GM12801 (cell line): ENCODE measurements around the gene RABGAP1L.

Source experiments
- TF ChIP-seq, protein P1 (sequence below): IDR thresholded peaks from one replicate; pipeline ENCODE4 v1.5.1; 2011; ENCODE audit warnings: control low read depth; ENCODE audit not compliant: insufficient read length; ENCODE audit errors: extremely low read depth

RABGAP1L gene

DNA sequence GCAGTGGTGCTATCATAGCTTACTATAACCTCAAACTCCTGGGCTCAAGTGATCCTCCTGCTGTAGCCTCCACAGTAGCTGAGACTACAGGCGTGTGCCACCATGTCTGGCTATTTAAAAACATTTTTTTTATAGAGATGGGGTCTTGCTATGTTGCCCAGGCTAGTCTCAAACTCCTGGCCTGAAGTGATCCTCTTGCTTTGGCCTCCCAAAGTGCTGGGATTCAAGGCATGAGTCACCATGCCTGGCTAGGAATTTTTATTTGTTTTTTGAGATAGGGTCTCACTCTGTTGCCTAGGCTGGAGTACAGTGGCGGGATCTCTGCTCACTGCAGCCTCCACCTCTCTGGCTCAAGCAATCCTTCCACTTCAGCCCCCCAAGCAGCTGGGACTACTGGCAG is 8.8 kb upstream of the RABGAP1L start:
- TF ChIP-seq, protein P1, sequence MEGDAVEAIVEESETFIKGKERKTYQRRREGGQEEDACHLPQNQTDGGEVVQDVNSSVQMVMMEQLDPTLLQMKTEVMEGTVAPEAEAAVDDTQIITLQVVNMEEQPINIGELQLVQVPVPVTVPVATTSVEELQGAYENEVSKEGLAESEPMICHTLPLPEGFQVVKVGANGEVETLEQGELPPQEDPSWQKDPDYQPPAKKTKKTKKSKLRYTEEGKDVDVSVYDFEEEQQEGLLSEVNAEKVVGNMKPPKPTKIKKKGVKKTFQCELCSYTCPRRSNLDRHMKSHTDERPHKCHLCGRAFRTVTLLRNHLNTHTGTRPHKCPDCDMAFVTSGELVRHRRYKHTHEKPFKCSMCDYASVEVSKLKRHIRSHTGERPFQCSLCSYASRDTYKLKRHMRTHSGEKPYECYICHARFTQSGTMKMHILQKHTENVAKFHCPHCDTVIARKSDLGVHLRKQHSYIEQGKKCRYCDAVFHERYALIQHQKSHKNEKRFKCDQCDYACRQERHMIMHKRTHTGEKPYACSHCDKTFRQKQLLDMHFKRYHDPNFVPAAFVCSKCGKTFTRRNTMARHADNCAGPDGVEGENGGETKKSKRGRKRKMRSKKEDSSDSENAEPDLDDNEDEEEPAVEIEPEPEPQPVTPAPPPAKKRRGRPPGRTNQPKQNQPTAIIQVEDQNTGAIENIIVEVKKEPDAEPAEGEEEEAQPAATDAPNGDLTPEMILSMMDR, result no peak

DNA sequence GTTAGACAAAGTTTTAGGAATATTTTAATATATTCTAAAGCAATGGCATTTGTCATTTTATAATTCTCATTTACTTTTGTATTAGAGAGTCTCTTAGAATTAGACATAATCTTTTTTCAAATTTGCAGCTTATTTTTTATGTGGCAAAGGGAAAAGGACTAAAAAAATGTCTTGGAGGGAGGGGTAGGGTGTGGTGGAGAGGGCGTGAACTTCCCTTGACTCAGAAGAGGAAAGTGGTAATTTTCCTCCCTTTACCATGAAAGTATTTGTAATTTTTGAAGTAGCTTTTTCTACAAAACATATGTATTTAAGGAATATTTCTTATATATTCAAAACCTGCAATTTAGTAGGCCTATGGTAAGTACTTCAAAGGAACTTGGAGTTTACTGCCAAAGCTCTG is 6.9 kb upstream of the RABGAP1L start:
- TF ChIP-seq, protein P1, result no peak

DNA sequence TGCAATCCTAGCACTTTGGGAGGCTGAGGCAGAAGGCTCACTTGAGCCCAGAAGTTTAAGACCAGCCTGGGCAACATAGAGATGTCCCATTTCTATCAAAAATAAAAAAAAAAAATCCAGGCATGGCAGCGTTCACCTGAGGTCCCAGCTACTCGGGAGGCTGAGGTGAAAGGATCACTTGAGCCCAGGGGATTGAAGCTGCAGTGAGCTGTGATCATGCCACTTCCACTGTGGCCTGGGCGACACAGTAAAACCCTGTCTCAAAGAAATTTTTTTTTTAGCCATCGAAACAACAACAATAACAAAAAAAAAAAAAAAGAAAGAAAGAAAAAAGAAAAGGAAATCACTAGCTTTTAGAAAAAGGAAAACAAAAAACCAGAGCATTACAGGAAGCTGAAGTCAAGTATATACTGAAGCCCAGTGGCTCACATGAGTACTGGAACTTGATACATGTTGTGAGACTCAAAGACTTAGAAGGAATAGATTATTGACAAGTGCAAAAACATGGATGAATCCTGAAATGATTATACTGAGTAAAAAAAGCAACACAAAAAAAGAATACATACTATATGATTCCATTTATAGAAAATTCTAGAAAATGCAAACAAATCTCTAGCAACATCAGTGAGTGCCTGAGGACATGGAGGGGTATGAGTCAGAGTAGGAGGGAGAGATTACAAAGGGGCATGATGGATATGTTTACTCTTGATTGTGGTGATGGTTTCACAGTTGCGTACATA is 6.1 kb upstream of the RABGAP1L start:
- TF ChIP-seq, protein P1, result no peak

DNA sequence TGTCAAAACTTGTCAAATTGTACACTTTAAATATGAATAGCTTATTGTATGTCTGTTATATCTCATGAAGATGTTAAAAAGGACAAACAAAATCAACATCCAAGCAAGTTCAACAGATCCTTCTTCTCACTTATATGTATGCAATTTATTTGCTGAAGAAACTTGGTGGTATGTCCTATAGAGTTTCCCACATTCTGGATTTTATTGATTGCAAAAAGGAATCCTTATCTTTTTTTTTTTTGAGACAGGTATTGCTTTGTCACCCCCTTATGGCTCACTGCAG is 5.6 kb upstream of the RABGAP1L start:
- TF ChIP-seq, protein P1, result no peak

DNA sequence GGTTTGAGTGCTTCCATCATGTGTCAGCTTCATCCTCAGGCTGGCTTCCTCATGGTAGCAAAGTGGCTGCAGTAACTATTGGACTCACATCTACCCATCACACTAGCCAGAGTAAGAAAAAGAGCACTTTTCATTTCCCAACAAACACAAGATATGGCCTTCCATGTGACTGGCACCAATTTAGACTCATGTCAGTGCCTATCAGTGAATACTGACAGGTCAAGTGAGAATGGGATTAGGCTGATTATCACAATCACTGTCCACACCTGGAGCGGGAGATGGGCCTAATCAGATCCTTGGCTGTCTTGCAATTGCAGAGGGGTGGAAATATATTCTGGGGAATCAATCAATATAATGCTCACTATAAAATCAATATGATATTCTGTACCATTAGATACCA is 2.9 kb upstream of the RABGAP1L start:
- TF ChIP-seq, protein P1, result no peak

DNA sequence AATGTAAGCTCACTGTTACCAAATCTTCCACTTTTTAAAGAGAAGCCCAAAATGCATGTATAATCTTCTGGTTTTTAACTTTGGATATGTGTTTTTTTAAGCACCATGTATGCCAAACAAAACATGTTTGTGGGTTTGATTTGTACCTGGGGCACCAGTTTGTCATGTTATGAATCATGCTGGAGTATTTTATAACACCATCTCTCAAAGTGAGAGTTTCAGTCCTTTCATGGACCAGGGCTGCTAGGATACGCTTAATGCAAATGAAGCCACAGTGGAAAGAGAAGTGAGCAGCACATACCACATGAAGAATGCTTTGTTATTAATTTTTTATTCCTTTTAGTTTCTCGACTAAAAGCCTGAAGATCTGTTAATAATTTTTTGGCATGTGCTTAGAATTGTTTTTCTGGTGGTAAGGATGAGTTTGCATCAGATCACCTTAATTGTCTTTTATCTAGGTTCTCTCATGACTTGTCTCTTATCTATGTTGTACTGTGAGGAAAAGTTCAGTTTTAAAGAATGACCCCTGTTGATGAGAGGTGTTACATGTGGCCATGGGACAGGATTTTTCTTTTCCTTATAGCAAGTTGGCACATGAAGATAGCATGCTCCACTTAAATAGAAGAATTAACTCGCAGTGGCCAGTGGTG is 2.0 kb upstream of the RABGAP1L start:
- TF ChIP-seq, protein P1, result no peak

DNA sequence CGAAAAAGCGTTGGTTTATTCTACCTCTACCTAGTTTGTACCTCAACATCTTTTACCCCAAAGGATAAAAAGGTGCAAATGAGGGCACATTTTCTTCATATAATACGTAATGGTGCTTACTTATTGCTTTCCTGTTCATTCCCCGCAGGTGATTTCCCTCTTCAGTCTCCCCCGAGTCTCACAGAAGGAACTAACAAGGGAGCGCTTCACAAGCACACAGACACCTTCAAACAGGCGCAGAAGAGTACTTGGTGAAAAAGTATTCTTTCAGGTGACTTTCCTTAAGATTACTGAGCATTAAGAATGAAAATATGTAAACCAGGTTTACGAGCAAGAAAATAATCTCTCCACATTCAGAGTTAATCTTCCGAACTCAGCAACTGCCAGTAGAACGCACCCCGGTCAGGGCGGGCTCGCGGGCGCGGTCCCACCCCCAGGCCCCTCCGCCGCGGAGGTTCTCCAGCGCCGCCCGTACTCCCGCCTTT is 511 bp upstream of the RABGAP1L start:
- TF ChIP-seq, protein P1, result no peak
